GM19238 (cell line): ENCODE data around the gene STK11IP.

Source experiments
- DNase-seq: peaks from one replicate; pipeline ENCODE4 v3.0.0; 2011; ENCODE audit warnings: low spot score; ENCODE audit not compliant: insufficient read length

The STK11IP gene

GRCh38 chr2:219581346-219581745, 16.3 kb upstream of the STK11IP start:
- no peak for DNase-seq

- DNase-seq = no peak
These were observed 6.6 kb upstream of the STK11IP start for GRCh38 chr2:219591091-219591490.

- DNase-seq = no peak
These were observed 4.9 kb upstream of the STK11IP start for GRCh38 chr2:219592736-219593135.

- DNase-seq = no peak
These were observed 4.5 kb upstream of the STK11IP start for GRCh38 chr2:219593154-219593553.

GRCh38 chr2:219595256-219595655, 2.4 kb upstream of the STK11IP start:
- no peak for DNase-seq

GRCh38 chr2:219596954-219597551, 604 bp upstream of the STK11IP start:
- DNase-seq = no peak

- no peak for DNase-seq
These were observed 836 bp downstream of the STK11IP start for GRCh38 chr2:219598308-219599078.

GRCh38 chr2:219603771-219604170, 6.1 kb downstream of the STK11IP start:
- no peak for DNase-seq

- no peak for DNase-seq
These were observed 7.9 kb downstream of the STK11IP start for GRCh38 chr2:219605607-219605954.

GRCh38 chr2:219607931-219608330, 10.3 kb downstream of the STK11IP start:
- no peak for DNase-seq

- DNase-seq = no peak
These were observed 10.8 kb downstream of the STK11IP start for GRCh38 chr2:219608399-219608964.

GRCh38 chr2:219609149-219609750, 11.6 kb downstream of the STK11IP start:
- no peak for DNase-seq

GRCh38 chr2:219611306-219611705, 13.6 kb downstream of the STK11IP start:
- DNase-seq = no peak

GRCh38 chr2:219611866-219612576, 14.4 kb downstream of the STK11IP start:
- DNase-seq = no peak

GRCh38 chr2:219612577-219613286, 15.1 kb downstream of the STK11IP start:
- DNase-seq = no peak

GRCh38 chr2:219613461-219614070, 15.9 kb downstream of the STK11IP start:
- DNase-seq = no peak

GRCh38 chr2:219614076-219614860, 16.6 kb downstream of the STK11IP start:
- DNase-seq = no peak

- no peak for DNase-seq
These were observed 17.4 kb downstream of the STK11IP start for GRCh38 chr2:219615036-219615435.

GRCh38 chr2:219615894-219616293, 18.2 kb downstream of the STK11IP start:
- no peak for DNase-seq

- DNase-seq = no peak
These were observed 18.9 kb downstream of the STK11IP start for GRCh38 chr2:219616550-219616949.
